Measurements from ENCODE around the gene BBC3.

The BBC3 gene

DNA sequence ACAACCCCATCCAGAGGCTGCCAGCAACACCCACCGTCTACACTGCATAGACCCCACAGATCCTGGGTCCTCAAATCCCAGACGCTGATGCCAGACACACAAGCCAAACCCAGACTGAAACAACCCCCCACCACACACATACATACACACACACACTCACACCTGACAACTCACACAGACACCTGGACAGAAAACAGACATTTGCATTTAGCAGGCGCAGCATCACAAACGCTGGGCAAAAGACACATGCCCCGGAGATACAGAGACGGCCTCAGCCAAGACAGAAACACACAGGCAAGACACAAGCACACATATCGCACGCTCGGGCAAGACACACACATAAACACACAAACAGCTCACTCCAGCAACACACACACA is 1.3 kb downstream of the BBC3 start:
- WGBS, 2 experiments (ENCODE audit: insufficient coverage in 2 of 2), result 15 to 20% methylated on average over 6 to 9 of the region's 9 CpGs
- Histone ChIP-seq H3K9me3 (ENCODE audit: control insufficient read depth, low read length) (no peaks in the 10 kb centered on the region), H3K4me3 (ENCODE audit: extremely low read depth, insufficient read depth, low read length, poor library complexity, severe bottlenecking) (peak overlapping the region; percentile 99), H3K36me3 (ENCODE audit: control insufficient read depth, insufficient read depth, low read length) (peaks cover 10% of the 10 kb centered on the region), H3K4me1 (ENCODE audit: control insufficient read depth, insufficient read depth, low read length, poor library complexity, severe bottlenecking) (peaks cover 23% of the 10 kb centered on the region), H3K27ac (ENCODE audit: low read depth, low read length, severe bottlenecking) (no peak overlapping the region)

DNA sequence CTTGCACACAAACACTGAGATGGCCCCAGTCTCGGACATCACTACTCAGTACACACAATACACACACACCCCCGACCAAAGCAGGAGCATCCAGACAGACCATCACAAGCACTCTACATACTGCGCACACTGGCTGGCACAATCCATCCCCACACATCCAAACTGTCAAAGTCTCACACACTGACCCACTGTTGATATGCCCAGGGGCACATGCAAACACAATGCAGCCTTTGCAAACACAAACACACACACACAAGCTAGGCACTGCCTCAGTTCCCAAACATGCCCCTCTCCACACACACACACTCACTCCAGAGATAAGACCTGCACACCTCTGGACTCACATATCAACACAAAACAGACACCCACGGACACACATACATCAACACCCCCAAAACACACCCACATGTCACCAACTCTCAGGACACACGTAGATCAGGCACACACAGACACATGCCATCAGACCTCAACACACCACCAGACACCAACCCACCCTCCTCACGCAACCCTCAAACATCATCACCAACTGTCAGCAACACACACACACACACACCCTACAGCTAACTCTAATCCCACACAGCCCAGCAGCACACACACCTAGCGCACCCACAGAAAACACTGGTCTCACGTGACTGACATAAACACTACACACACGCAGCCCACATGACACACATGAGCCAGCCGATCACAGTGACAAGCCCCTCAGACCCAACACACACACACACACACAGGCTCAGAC is 1.9 kb downstream of the BBC3 start:
- H3K9me3 ChIP-seq (ENCODE audit: control insufficient read depth, low read length), result no peaks in the 10 kb centered on the region
- peak overlapping the region; percentile 99 for H3K4me3 ChIP-seq (ENCODE audit: extremely low read depth, insufficient read depth, low read length, poor library complexity, severe bottlenecking)
- 37 to 48% methylated on average over 8 to 10 of the region's 10 CpGs for WGBS, 2 experiments (ENCODE audit: insufficient coverage in 2 of 2)
- H3K36me3 ChIP-seq (ENCODE audit: control insufficient read depth, insufficient read depth, low read length), result peaks cover 16% of the 10 kb centered on the region
- peaks cover 23% of the 10 kb centered on the region for H3K4me1 ChIP-seq (ENCODE audit: control insufficient read depth, insufficient read depth, low read length, poor library complexity, severe bottlenecking)
- no peak overlapping the region for H3K27ac ChIP-seq (ENCODE audit: low read depth, low read length, severe bottlenecking)

DNA sequence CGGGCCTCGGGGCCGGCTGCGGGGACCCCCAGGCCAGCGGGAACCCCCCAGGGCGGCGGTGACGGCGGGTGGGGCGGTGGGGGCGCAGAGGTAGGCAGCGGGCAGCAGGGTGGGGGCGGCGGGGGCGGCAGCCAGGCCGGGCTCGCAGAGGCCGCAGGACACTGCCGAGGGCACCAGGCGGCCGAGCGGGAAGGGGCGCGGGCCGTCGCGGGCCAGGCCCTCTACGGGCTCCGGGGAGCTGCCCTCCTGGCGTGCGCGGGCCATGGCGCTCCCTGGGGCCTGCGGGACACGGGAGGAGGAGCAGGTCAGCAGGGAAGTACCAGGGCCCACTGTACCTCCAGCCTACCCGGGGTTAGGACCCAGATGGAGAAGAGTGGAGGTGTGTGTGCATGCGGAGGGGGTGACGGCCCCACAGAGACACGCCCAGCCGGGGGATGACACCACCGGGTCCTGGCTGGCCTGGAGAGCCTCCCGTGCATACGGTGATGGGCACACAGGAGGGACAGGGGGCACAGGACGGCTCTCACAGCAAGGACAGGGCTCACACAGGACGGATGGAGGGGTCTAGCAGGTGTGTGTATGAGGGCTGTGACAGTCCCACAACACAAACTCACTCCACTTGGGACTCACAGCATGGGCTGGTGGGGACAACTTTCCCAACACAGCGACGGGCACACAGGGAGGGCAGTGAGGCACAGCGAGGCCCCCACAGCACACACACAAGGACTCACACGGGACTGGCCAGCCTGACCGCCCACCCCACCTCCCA is 2.6 kb downstream of the BBC3 start:
- Histone ChIP-seq H3K9me3 (ENCODE audit: control insufficient read depth, low read length) (no peaks in the 10 kb centered on the region), H3K4me3 (ENCODE audit: extremely low read depth, insufficient read depth, low read length, poor library complexity, severe bottlenecking) (peak overlapping the region; percentile 99), H3K4me1 (ENCODE audit: control insufficient read depth, insufficient read depth, low read length, poor library complexity, severe bottlenecking) (peaks cover 23% of the 10 kb centered on the region), H3K36me3 (ENCODE audit: control insufficient read depth, insufficient read depth, low read length) (peaks cover 23% of the 10 kb centered on the region), H3K27ac (ENCODE audit: low read depth, low read length, severe bottlenecking) (peak overlapping the region; percentile 90)
- 2 to 6% methylated on average over 30 to 32 of the region's 50 CpGs for WGBS, 2 experiments (ENCODE audit: insufficient coverage in 2 of 2)

DNA sequence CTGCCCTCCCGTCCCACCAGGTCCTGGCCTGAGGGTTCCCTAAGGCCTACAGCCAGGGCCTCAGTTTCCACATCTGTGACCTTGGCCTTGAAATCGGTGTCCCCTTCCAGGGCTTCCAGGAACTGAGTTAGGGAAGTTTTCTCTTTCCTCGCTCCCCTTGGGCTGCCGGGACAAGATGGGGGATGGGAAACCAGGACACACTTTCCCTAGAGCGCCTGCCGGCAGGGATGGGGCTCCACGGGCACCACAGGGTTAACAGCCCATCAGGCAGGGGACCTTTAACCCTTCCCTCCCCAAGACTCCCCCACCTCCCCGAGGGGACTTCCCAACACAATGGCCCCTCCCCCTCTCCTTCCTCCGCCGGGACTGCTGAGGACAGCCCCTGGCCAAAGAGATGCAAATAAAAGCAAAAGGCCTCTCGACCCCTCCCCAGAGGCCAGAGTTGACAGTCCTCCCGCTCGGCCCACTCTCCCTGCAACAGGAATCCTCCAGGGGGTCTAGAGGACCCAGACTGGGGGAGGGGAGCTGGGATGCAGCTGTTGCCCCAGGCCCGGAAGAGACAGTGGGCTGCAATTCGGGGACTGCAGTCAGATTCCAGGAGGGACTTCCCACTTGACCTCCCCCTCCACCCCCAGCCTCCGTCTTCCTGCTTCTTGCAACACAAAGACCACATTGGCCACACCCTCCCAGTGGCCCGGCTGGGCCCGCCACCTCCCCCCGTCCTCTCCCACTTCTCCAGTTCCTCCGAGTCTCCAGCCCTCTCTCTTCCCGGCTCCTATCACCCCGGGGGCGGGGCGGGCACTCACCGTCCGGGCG is 3.4 kb downstream of the BBC3 start:
- peaks cover 23% of the 10 kb centered on the region for H3K4me1 ChIP-seq (ENCODE audit: control insufficient read depth, insufficient read depth, low read length, poor library complexity, severe bottlenecking)
- no peaks in the 10 kb centered on the region for H3K9me3 ChIP-seq (ENCODE audit: control insufficient read depth, low read length)
- 0% methylated on average over 9 to 12 of the region's 27 CpGs for WGBS, 2 experiments (ENCODE audit: insufficient coverage in 2 of 2)
- peak overlapping the region; percentile 90 for H3K27ac ChIP-seq (ENCODE audit: low read depth, low read length, severe bottlenecking)
- peak overlapping the region; percentile 99 for H3K4me3 ChIP-seq (ENCODE audit: extremely low read depth, insufficient read depth, low read length, poor library complexity, severe bottlenecking)
- H3K36me3 ChIP-seq (ENCODE audit: control insufficient read depth, insufficient read depth, low read length), result peaks cover 25% of the 10 kb centered on the region

DNA sequence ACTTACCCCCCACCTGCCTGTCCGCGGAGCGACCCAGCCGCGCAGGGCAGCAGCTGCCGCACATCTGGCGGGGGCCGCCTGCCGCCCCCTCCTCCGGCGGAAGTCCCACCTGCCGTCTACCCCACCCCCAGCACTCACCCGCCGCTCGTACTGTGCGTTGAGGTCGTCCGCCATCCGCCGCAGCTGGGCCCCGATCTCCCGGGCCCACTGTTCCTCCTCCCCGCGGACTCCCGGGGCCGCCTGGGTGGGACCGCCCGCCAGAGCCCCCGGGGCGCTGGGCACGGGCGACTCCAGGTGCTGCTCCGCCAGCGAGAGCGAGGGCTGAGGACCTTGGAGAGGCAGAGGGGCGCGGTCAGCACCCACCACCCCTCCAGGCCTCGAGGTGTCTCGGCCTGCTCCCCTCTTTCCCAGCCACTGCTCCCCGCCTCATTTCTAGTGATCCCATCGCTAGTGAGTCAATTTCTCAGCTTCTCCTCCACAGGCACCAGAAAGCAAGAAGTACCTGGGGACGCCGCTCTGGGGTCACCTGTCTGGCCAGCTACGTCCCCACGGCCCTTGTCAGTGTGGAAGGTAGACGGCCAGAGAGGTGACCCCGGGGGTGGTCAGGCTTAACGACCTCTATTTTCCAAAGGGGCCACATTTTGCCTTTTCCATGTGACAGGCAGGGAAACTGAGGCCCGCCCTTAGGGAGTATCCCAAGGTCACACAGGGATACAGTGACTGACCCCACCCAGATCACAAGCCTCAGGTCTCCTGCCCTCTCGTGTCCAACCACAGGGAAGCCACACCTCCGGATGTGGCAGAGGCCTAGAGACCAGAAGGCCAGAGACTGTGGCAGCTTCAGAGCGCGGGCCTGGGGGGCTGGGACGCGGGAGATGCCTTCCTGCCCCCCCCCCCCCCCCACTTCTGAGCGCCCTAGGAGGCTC is 4.3 kb downstream of the BBC3 start:
- Histone ChIP-seq H3K27ac (ENCODE audit: low read depth, low read length, severe bottlenecking) (peak overlapping the region; percentile 90), H3K36me3 (ENCODE audit: control insufficient read depth, insufficient read depth, low read length) (peaks cover 33% of the 10 kb centered on the region), H3K9me3 (ENCODE audit: control insufficient read depth, low read length) (no peaks in the 10 kb centered on the region), H3K4me3 (ENCODE audit: extremely low read depth, insufficient read depth, low read length, poor library complexity, severe bottlenecking) (peak overlapping the region; percentile 99), H3K4me1 (ENCODE audit: control insufficient read depth, insufficient read depth, low read length, poor library complexity, severe bottlenecking) (peaks cover 20% of the 10 kb centered on the region)
- WGBS, 2 experiments (ENCODE audit: insufficient coverage in 2 of 2), result 5 to 9% methylated on average over 27 to 39 of the region's 56 CpGs

DNA sequence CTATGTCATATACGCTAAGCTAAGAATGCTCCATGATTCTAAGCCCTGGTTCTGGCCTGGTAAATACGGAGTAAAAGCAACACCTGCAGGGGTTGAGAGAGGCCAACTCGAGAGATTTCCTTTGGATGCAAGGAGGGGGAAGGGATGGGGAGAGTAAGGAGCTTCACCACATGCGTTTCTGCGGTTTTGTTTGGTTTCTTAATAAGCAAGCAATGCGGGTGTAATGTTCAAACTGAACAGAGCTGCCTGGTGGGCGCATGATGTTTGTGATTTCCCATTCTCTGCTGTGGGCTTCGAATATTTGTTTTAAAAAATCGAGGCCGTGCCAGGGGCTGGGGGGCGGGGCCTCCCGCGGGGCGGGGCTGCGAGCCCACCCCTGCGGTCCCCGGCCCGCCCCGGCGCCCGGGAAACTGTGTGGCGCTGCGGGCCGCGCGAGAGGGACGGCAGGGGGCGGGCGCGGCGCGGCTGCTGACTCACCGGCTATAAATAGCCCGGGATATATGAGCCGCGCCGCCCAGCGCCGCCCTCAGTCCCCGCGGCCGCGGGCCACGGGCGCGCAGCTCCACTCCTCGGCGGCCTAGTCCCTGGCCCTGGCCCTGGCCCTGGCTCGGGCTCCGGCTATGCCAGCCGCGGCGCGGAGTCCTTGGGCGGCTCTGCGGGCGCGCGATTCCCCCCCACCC is 5.1 kb downstream of the BBC3 start:
- H3K27ac ChIP-seq (ENCODE audit: low read depth, low read length, severe bottlenecking), result peak overlapping the region; percentile 90
- no peaks in the 10 kb centered on the region for H3K9me3 ChIP-seq (ENCODE audit: control insufficient read depth, low read length)
- peak overlapping the region; percentile 99 for H3K4me3 ChIP-seq (ENCODE audit: extremely low read depth, insufficient read depth, low read length, poor library complexity, severe bottlenecking)
- peaks cover 40% of the 10 kb centered on the region for H3K36me3 ChIP-seq (ENCODE audit: control insufficient read depth, insufficient read depth, low read length)
- 4 to 6% methylated on average over 43 to 47 of the region's 59 CpGs for WGBS, 2 experiments (ENCODE audit: insufficient coverage in 2 of 2)
- H3K4me1 ChIP-seq (ENCODE audit: control insufficient read depth, insufficient read depth, low read length, poor library complexity, severe bottlenecking), result peaks cover 17% of the 10 kb centered on the region

DNA sequence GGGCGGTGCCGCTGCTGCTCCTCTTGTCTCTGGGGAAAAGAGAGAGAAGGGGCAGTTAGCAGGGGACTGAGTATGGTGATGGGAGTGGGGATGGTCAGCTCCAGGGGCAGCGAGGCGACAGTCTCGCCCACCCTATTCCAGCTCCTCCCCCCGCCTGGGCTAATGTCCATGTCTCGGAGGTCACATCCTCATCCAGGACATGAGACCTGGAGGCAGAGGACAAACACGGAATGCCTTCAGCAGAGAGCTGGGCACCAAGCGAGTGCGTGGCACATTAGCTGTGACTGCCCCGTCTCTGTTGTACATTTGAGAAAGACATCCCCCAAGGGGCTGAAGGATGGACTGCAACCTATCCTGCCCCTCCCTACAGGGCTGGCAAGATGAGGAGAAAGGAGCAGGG is 9.1 kb downstream of the BBC3 start:
- Histone ChIP-seq H3K4me1 (ENCODE audit: control insufficient read depth, insufficient read depth, low read length, poor library complexity, severe bottlenecking) (peaks cover 12% of the 10 kb centered on the region), H3K4me3 (ENCODE audit: extremely low read depth, insufficient read depth, low read length, poor library complexity, severe bottlenecking) (no peak overlapping the region), H3K9me3 (ENCODE audit: control insufficient read depth, low read length) (no peaks in the 10 kb centered on the region), H3K27ac (ENCODE audit: low read depth, low read length, severe bottlenecking) (no peak overlapping the region), H3K36me3 (ENCODE audit: control insufficient read depth, insufficient read depth, low read length) (peaks cover 49% of the 10 kb centered on the region)
- 92 to 96% methylated on average over 7 of the region's 11 CpGs for WGBS, 2 experiments (ENCODE audit: insufficient coverage in 2 of 2)

DNA sequence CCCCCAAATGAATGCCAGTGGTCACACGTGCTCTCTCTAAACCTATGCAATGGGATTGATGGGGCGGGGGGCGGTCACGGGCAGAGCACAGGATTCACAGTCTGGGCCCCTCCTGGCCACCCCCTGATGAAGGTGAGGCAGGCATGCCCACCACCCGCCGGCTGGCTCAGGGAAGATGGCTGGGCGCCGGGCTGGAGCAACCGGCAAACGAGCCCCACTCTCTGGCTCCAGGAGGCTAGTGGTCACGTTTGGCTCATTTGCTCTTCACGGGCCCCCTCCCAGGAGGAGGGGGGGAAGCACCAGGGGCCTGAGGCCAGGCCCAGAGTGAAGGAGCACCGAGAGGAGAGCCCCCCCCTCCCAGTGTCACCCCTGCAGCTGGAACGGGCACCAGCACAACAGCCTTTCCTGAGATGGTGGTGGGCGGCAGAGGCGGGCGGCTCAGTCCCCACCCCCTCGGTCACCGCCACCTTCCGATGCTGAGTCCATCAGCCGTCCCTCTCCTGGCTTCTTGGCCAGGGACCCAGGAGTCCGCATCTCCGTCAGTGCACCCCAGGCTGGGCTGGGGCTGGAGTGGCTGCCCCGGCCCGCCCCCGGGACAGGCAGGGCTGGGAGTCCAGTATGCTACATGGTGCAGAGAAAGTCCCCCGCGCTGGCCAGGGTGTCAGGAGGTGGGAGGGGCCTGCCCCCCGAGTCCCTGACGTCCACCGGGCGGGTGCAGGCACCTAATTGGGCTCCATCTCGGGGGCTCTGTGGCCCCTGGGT is 9.7 kb downstream of the BBC3 start:
- H3K36me3 ChIP-seq (ENCODE audit: control insufficient read depth, insufficient read depth, low read length), result peaks cover 49% of the 10 kb centered on the region
- peaks cover 5% of the 10 kb centered on the region for H3K4me1 ChIP-seq (ENCODE audit: control insufficient read depth, insufficient read depth, low read length, poor library complexity, severe bottlenecking)
- 93 to 95% methylated on average over 21 to 25 of the region's 33 CpGs for WGBS, 2 experiments (ENCODE audit: insufficient coverage in 2 of 2)
- H3K9me3 ChIP-seq (ENCODE audit: control insufficient read depth, low read length), result no peaks in the 10 kb centered on the region
- H3K4me3 ChIP-seq (ENCODE audit: extremely low read depth, insufficient read depth, low read length, poor library complexity, severe bottlenecking), result no peak overlapping the region
- no peak overlapping the region for H3K27ac ChIP-seq (ENCODE audit: low read depth, low read length, severe bottlenecking)

DNA sequence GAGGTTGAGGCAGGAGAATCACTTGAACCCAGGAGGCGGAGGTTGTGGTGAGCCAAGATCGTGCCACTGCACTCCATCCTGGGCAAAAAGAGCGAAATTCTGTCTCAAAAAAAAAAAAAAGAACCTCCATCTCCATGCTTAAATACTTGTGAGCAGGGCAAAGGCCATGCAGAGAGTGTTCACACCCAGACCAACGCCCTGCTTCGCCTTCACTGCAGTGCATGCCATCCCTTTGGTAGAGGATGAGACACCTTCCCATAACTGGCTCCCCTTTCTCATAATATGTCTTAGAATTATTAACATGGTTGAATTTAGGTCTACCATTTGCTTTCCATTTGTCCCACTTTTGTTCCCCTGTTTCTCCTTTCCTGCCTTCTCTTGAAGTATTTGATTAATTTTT is 15.4 kb downstream of the BBC3 start:
- whole genome bisulfite sequencing, 2 experiments (ENCODE audit: insufficient coverage in 2 of 2), result 95 to 96% methylated on average over 3 to 5 of the region's 5 CpGs

More for the DNA sequence above, 15.4 kb downstream of the BBC3 start:
- Histone ChIP-seq H3K4me1 (ENCODE audit: control insufficient read depth, insufficient read depth, low read length, poor library complexity, severe bottlenecking) (no peaks in the 10 kb centered on the region), H3K27ac (ENCODE audit: low read depth, low read length, severe bottlenecking) (no peak overlapping the region), H3K4me3 (ENCODE audit: extremely low read depth, insufficient read depth, low read length, poor library complexity, severe bottlenecking) (no peak overlapping the region), H3K36me3 (ENCODE audit: control insufficient read depth, insufficient read depth, low read length) (peaks cover 23% of the 10 kb centered on the region), H3K9me3 (ENCODE audit: control insufficient read depth, low read length) (no peaks in the 10 kb centered on the region)
